Kidney epithelial cell (primary cell): Measurements from ENCODE around the gene RIPOR2. TPM values are rescaled to one million over a fixed set of nuclear protein-coding genes. Genes with fewer than 3 reads are reported as not detected.

Experiments
- DNase-seq: peaks from one replicate; pipeline ENCODE4 v3.0.0-alpha.2; 2010; ENCODE audit warnings: low read depth
- H3K27me3 ChIP-seq: 2 replicates; pipeline ENCODE4 v1.6.0; 2011; ENCODE audit warnings: low read length; ENCODE audit not compliant: control insufficient read depth, insufficient read depth
- H3K36me3 ChIP-seq: 2 replicates; pipeline ENCODE4 v1.5.1; 2011; ENCODE audit warnings: low read length; ENCODE audit not compliant: control insufficient read depth, insufficient read depth
- H3K4me3 ChIP-seq: 2 replicates; pipeline ENCODE4 v1.5.1; 2011; ENCODE audit warnings: low read depth, mild to moderate bottlenecking, control low read depth, low read length
- CTCF ChIP-seq: IDR thresholded peaks from 2 replicates; pipeline ENCODE4 v1.5.1; 2011; ENCODE audit warnings: mild to moderate bottlenecking, moderate library complexity, low read length, control low read depth, inconsistent platforms; ENCODE audit not compliant: insufficient read depth, poor library complexity, severe bottlenecking
- total RNA-seq: library from RNA; depleted of rRNA; stranded (reverse); fragments of >200 nt; gene quantifications from 2 replicates; pipeline ENCODE4 v1.2.3, GENCODE V29; 2015

RIPOR2 gene
- total RNA-seq, 1 donor from 2014 or later = 0.79 TPM

- H3K4me3 ChIP-seq = no peak overlapping the region
- DNase-seq = no peak
- no peak for TF ChIP-seq CTCF
- no peaks in the 10 kb centered on the region for H3K27me3 ChIP-seq
- H3K36me3 ChIP-seq = no peaks in the 10 kb centered on the region
Measured at GRCh38 chr6:24824142-24824938, 111.4 kb downstream of the RIPOR2 start.

- Histone ChIP-seq H3K27me3 (no peaks in the 10 kb centered on the region), H3K4me3 (no peak overlapping the region), H3K36me3 (no peaks in the 10 kb centered on the region)
- TF ChIP-seq CTCF = no peak
- no peak for DNase-seq
Measured at GRCh38 chr6:24823185-24823584, 112.6 kb downstream of the RIPOR2 start.

DNA sequence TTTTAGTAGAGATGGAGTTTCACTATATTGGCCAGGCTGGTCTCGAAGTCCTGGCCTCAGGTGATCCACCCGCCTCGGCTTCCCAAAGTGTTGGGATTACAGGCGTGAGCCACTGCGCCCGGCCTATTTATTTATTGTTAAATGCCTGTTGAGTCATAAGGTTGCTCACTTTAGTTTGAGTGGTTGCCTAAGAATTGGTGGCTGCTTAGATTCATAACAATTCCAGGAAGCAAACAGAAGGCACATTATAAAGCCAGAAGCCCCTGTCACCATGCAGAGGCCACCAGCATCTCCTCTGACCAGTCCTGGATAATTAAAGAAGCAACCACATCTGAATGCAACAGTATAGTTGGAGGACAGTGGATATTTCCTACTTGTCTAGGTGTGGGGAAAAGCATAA is 113.1 kb downstream of the RIPOR2 start:
- Histone ChIP-seq H3K27me3 (no peaks in the 10 kb centered on the region), H3K4me3 (no peak overlapping the region), H3K36me3 (no peaks in the 10 kb centered on the region)
- no peak for TF ChIP-seq CTCF
- no peak for DNase-seq

DNA sequence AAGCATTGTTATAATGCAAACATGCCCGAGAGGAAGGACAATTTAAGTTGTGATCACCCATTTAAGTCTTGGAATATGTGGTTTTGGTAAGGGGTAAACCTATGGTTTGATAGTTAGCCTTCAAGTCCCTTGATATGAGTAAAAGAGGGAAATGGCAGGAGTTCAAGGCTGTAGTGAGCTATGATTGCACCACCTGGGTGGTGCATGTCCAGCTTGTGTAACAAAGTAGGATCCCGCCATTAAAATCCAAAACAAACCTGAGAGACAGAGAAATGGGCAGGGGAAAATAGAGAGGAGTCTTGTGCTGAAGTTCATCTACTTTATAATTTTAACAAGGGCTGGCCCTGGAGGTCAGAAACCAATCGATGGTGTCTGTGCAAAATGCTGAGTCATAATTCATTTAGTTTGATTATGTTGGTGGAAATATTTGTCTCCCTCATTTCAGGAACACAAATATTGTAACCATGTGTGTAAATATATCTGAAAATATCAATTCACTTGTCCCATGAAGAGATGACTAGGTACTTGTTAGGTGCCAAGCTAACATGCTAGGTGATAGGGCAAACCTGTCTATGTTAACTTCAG is 113.8 kb downstream of the RIPOR2 start:
- DNase-seq = no peak
- H3K4me3 ChIP-seq = no peak overlapping the region
- no peaks in the 10 kb centered on the region for H3K27me3 ChIP-seq
- H3K36me3 ChIP-seq = no peaks in the 10 kb centered on the region
- no peak for TF ChIP-seq CTCF

GRCh38 chr6:24818346-24818745 is 117.4 kb downstream of the RIPOR2 start:
- no peak for DNase-seq
- Histone ChIP-seq H3K4me3 (no peak overlapping the region), H3K36me3 (no peaks in the 10 kb centered on the region), H3K27me3 (no peaks in the 10 kb centered on the region)
- no peak for TF ChIP-seq CTCF

DNA sequence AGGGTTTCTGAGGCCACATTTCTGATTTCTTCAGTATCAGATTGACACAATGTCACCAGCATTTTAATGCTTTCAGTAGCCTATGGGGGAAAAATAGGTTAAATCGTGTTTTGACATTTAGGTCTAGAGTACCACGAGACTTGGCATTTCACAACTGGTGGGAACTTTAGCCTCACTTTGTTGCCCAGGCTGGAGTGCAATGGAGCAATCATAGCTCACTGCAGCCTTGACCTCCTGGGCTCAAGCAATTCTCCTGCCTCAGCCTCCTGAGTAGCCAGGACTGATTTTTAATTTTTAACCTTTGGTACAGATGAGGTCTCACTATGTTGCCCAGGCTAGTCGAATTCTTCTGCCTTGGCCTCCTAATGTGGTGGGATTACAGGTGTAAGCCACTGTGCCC is 126.0 kb downstream of the RIPOR2 start:
- DNase-seq = no peak
- Histone ChIP-seq H3K4me3 (no peak overlapping the region), H3K36me3 (no peaks in the 10 kb centered on the region), H3K27me3 (no peaks in the 10 kb centered on the region)
- no peak for TF ChIP-seq CTCF
